ENCODE measurements around the gene HINT3. TPM values are rescaled to one million over a fixed set of nuclear protein-coding genes. Genes with fewer than 3 reads are reported as not detected.

The HINT3 gene
- total RNA-seq, 2 donors from 2014 or later: 8.8 to 14.5 TPM

DNA sequence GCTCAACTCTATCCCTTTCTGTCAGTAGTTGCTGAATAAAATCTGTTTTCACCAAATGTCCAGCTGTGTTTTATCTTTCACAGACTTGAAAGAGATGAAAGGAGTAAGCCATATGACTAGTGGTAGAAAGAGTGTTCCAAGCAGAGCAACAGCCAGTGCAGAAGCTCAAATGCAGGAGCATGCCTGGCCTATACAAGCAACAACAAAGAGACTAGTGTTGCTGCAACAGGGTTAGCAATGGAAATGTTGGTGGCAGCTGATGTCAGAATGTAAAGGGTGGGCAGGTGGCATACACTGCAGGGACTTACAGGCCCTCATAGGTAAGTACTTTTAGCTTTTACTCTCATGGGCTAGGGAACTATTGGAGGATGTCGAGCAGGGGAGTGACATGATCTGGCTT, 5.2 kb upstream of the HINT3 start:
- H3K27ac ChIP-seq: no peak overlapping the region
- peaks cover 8% of the 10 kb centered on the region for H3K4me1 ChIP-seq
- 94 to 100% methylated on average over 1 of the region's 1 CpG for WGBS, 2 donors
- intact Hi-C loops (cut with DNase I): loop anchor here (10.0 kb wide), 1 partner anchor 47 kb away; no protein-coding TSS in a partner anchor
- DNase-seq: no peak
- H3K9me3 ChIP-seq: no peaks in the 10 kb centered on the region
- no peaks in the 10 kb centered on the region for H3K36me3 ChIP-seq (replicated peaks in 1 of 2; ENCODE audit: insufficient read depth in 1 of 2, low read depth in 2 of 2)
- ATAC-seq: no peak
- H3K27me3 ChIP-seq: no peaks in the 10 kb centered on the region
- TF ChIP-seq POLR2A (IDR thresholded peaks at IDR 0.05): no peak
- TF ChIP-seq, protein P1, sequence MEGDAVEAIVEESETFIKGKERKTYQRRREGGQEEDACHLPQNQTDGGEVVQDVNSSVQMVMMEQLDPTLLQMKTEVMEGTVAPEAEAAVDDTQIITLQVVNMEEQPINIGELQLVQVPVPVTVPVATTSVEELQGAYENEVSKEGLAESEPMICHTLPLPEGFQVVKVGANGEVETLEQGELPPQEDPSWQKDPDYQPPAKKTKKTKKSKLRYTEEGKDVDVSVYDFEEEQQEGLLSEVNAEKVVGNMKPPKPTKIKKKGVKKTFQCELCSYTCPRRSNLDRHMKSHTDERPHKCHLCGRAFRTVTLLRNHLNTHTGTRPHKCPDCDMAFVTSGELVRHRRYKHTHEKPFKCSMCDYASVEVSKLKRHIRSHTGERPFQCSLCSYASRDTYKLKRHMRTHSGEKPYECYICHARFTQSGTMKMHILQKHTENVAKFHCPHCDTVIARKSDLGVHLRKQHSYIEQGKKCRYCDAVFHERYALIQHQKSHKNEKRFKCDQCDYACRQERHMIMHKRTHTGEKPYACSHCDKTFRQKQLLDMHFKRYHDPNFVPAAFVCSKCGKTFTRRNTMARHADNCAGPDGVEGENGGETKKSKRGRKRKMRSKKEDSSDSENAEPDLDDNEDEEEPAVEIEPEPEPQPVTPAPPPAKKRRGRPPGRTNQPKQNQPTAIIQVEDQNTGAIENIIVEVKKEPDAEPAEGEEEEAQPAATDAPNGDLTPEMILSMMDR (IDR thresholded peaks at IDR 0.05): no peak
- H3K4me3 ChIP-seq: no peak overlapping the region

DNA sequence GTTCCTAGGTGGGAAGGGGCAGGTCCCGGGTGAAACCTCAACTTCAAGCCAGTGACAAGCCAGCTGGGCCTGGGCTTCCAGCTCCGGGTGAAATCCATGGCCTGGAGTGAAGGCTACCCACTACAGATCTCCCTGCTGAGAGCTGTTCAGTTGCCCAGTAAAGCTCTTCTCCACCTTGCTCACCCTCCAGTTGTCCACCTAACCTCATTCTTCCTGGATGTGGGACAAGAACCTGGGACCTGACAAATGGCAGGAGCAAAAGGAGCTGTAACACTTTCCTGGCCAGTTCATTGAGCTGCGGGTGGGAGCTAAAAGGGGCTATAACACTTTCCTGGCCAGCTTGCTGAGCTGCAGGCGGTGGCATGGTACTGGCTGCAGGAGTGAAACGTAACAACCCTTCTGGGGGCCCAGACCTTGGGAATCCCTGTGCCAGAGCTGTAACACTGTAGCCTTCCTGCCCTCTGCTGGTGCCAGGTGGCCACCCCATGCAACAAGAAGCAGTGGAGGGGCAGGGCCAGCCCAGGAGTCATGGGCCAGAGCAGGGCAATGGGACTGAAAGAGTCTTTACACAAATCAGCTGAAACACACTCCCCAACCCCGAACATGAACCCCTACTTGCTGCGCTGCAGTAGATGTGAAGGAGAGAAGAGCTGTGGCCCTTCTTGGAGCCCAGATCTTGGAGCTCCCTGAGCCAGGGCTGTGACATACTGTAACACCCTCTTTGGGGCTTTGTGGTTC, 3.6 kb upstream of the HINT3 start:
- TF ChIP-seq POLR2A (IDR thresholded peaks at IDR 0.05): no peak
- TF ChIP-seq, protein P1 (IDR thresholded peaks at IDR 0.05): peak in 3 of 7 experiments; percentile 15 to 25 (median 17)
- no peaks in the 10 kb centered on the region for H3K9me3 ChIP-seq
- DNase-seq (peak; percentile 16 to 42 (median 20)), ATAC-seq (no peak)
- no peak overlapping the region for H3K4me3 ChIP-seq
- H3K36me3 ChIP-seq (replicated peaks in 1 of 2; ENCODE audit: insufficient read depth in 1 of 2, low read depth in 2 of 2): no peaks in the 10 kb centered on the region
- no peaks in the 10 kb centered on the region for H3K27me3 ChIP-seq
- WGBS, 2 donors: 84% methylated on average over 7 of the region's 7 CpGs
- no peak overlapping the region for H3K27ac ChIP-seq
- intact Hi-C loops (cut with DNase I): loop anchor here (10.0 kb wide), 1 partner anchor 48 kb away; no protein-coding TSS in a partner anchor
- H3K4me1 ChIP-seq: peaks cover 10% of the 10 kb centered on the region

DNA sequence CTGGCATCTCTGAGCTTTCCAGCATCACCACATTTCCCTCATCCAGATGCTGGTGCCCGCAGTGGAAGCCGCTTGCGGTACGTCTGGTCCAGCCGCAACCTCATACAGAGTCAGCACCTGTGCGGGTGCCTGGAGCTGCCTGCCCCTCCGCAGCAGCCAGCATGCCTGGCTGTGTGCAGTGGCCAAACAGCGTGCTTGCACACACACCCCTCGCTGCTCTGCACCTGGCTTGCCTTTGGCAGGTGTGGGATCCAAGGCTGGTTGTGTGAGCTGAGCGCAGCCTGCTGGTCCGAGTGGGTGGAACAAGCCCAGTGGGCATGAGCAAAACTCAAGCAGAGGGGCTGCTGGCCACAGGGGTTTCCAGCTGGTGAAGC, 3.1 kb upstream of the HINT3 start:
- DNase-seq: peak; percentile 71 to 82 (median 76)
- H3K27ac ChIP-seq: no peak overlapping the region
- peak; percentile 43 for ATAC-seq
- H3K9me3 ChIP-seq: no peaks in the 10 kb centered on the region
- no peaks in the 10 kb centered on the region for H3K27me3 ChIP-seq
- peaks cover 15% of the 10 kb centered on the region for H3K4me1 ChIP-seq
- intact Hi-C loops (cut with DNase I): loop anchor here (10.0 kb wide), 1 partner anchor 49 kb away; no protein-coding TSS in a partner anchor
- no peak overlapping the region for H3K4me3 ChIP-seq
- no peak for TF ChIP-seq POLR2A (IDR thresholded peaks at IDR 0.05)
- TF ChIP-seq, protein P1 (IDR thresholded peaks at IDR 0.05): peak; percentile 27 to 80 (median 60)
- 36 to 57% methylated on average over 7 to 11 of the region's 11 CpGs for WGBS, 2 donors
- no peaks in the 10 kb centered on the region for H3K36me3 ChIP-seq (replicated peaks in 1 of 2; ENCODE audit: insufficient read depth in 1 of 2, low read depth in 2 of 2)

DNA sequence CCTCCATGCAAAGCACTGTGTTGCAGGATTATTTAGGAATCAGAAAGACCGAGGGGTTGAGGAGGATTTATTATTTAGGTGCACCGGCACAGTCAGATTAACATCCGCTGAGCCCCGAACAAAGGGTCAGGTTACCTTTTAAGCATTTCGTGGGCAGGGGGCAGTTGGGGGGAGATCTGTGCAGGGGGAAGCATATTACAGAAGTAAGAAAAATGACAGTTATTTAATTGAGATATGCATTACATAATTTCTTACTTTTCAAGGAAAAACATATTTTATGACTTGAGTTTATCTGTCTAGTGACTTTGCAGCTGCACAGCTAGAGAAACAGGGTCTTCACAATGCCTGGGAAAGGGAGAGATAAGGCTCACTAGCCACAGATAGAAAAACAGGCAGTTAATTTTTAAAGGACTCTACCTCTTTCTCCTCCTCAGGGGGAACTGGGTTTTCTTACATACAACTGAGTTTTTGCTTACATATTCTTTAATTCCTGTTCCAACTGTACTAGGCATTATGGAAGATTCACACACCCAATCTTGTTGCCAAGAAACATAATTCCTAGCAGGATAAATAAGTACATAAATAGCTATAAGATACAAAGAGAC, 1.7 kb upstream of the HINT3 start:
- intact Hi-C loops (cut with DNase I): loop anchor here (10.0 kb wide), 1 partner anchor 50 kb away; no protein-coding TSS in a partner anchor
- no peak overlapping the region for H3K4me3 ChIP-seq
- H3K4me1 ChIP-seq: peaks cover 29% of the 10 kb centered on the region
- H3K27me3 ChIP-seq: no peaks in the 10 kb centered on the region
- ATAC-seq (no peak), DNase-seq (no peak)
- no peak overlapping the region for H3K27ac ChIP-seq
- H3K9me3 ChIP-seq: no peaks in the 10 kb centered on the region
- TF ChIP-seq POLR2A (IDR thresholded peaks at IDR 0.05): no peak
- TF ChIP-seq, protein P1 (IDR thresholded peaks at IDR 0.05): no peak
- WGBS, 2 donors: 43 to 54% methylated on average over 5 of the region's 5 CpGs
- H3K36me3 ChIP-seq (replicated peaks in 1 of 2; ENCODE audit: insufficient read depth in 1 of 2, low read depth in 2 of 2): no peaks in the 10 kb centered on the region

All from body of pancreas (tissue), 4 donors.